ENCODE results near the gene FZD2.
"Not testable (repeated sequence)": the region's sequence is repeated elsewhere in the genome, so short reads cannot be mapped to it uniquely, and the experiment has no call there.

The FZD2 gene

GRCh38 chr17:44527954-44528353 lies 29.3 kb upstream of the FZD2 start:
- no peak for TF ChIP-seq CTCF (IDR thresholded peaks at IDR 0.05)
- no peak for TF ChIP-seq ZFX (IDR thresholded peaks at IDR 0.05; ENCODE audit: borderline replicate concordance)
- H3K27ac ChIP-seq: no peak overlapping the region

GRCh38 chr17:44529864-44530263 lies 27.4 kb upstream of the FZD2 start:
- H3K27ac ChIP-seq: no peak overlapping the region
- no peak for TF ChIP-seq ZFX (IDR thresholded peaks at IDR 0.05; ENCODE audit: borderline replicate concordance)
- TF ChIP-seq CTCF (IDR thresholded peaks at IDR 0.05): no peak

GRCh38 chr17:44530896-44531418 lies 26.3 kb upstream of the FZD2 start:
- no peak for TF ChIP-seq CTCF (IDR thresholded peaks at IDR 0.05)
- no peak for TF ChIP-seq ZFX (IDR thresholded peaks at IDR 0.05; ENCODE audit: borderline replicate concordance)
- H3K27ac ChIP-seq: no peak overlapping the region

GRCh38 chr17:44533533-44534246 lies 23.6 kb upstream of the FZD2 start:
- no peak for TF ChIP-seq ZFX (IDR thresholded peaks at IDR 0.05; ENCODE audit: borderline replicate concordance)
- TF ChIP-seq CTCF (IDR thresholded peaks at IDR 0.05): peak; percentile 93
- no peak overlapping the region for H3K27ac ChIP-seq

GRCh38 chr17:44536090-44536953 lies 21.0 kb upstream of the FZD2 start:
- TF ChIP-seq CTCF (IDR thresholded peaks at IDR 0.05): no peak
- TF ChIP-seq ZFX (IDR thresholded peaks at IDR 0.05; ENCODE audit: borderline replicate concordance): no peak
- H3K27ac ChIP-seq: no peak overlapping the region

- not testable (repeated sequence) for H3K27ac ChIP-seq
Measured at GRCh38 chr17:44537922-44538321, 19.4 kb upstream of the FZD2 start.

- TF ChIP-seq CTCF (IDR thresholded peaks at IDR 0.05) (no peak), ZFX (IDR thresholded peaks at IDR 0.05; ENCODE audit: borderline replicate concordance) (no peak)
- no peak overlapping the region for H3K27ac ChIP-seq
Measured at GRCh38 chr17:44539673-44540072, 17.6 kb upstream of the FZD2 start.

Measured in 22Rv1 (cell line).